ENCODE measurements around the gene EYA3.

EYA3 gene

GRCh38 chr1:28104866-28105467 lies 16.6 kb upstream of the EYA3 start:
- no peak for TF ChIP-seq EZH2phosphoT487 (IDR thresholded peaks at IDR 0.05; ENCODE audit: borderline replicate concordance, low read length)
- no peak for TF ChIP-seq CTCF (IDR thresholded peaks at IDR 0.05; ENCODE audit: low read depth, low read length, poor library complexity, severe bottlenecking)
- Histone ChIP-seq H3K4me2 (ENCODE audit: low read length) (peak overlapping the region; percentile 33), H3K9me2 (replicated peaks; ENCODE audit: control insufficient read depth, low read length) (no peaks in the 10 kb centered on the region), H3K36me3 (ENCODE audit: control insufficient read depth, low read length) (no peaks in the 10 kb centered on the region), H3K27ac (ENCODE audit: low read depth, low read length) (no peak overlapping the region), H3K4me1 (ENCODE audit: control insufficient read depth, low read length) (peaks cover 10% of the 10 kb centered on the region), H3K27me3 (ENCODE audit: control insufficient read depth, low read length) (no peaks in the 10 kb centered on the region), H4K20me1 (ENCODE audit: control insufficient read depth, insufficient read depth, low read depth, low read length) (no peaks in the 10 kb centered on the region), H3K4me3 (ENCODE audit: low read length) (no peak overlapping the region; the same call in 1 of the 2 replicates), H3K79me2 (ENCODE audit: control insufficient read depth, low read length) (no peaks in the 10 kb centered on the region), H3F3A (ENCODE audit: control insufficient read depth, insufficient read depth) (no peaks in the 10 kb centered on the region), H3K9me3 (ENCODE audit: control insufficient read depth, insufficient read depth, low read length) (no peaks in the 10 kb centered on the region)

- Histone ChIP-seq H3K4me1 (ENCODE audit: control insufficient read depth, low read length) (peaks cover 10% of the 10 kb centered on the region), H3K9me2 (replicated peaks; ENCODE audit: control insufficient read depth, low read length) (no peaks in the 10 kb centered on the region), H4K20me1 (ENCODE audit: control insufficient read depth, insufficient read depth, low read depth, low read length) (no peaks in the 10 kb centered on the region), H3K27ac (ENCODE audit: low read depth, low read length) (no peak overlapping the region), H3K4me2 (ENCODE audit: low read length) (no peak overlapping the region), H3K36me3 (ENCODE audit: control insufficient read depth, low read length) (no peaks in the 10 kb centered on the region), H3F3A (ENCODE audit: control insufficient read depth, insufficient read depth) (no peaks in the 10 kb centered on the region), H3K79me2 (ENCODE audit: control insufficient read depth, low read length) (no peaks in the 10 kb centered on the region), H3K9me3 (ENCODE audit: control insufficient read depth, insufficient read depth, low read length) (no peaks in the 10 kb centered on the region), H3K4me3 (ENCODE audit: low read length) (no peak overlapping the region), H3K27me3 (ENCODE audit: control insufficient read depth, low read length) (no peaks in the 10 kb centered on the region)
- TF ChIP-seq EZH2phosphoT487 (IDR thresholded peaks at IDR 0.05; ENCODE audit: borderline replicate concordance, low read length) (no peak), CTCF (IDR thresholded peaks at IDR 0.05; ENCODE audit: low read depth, low read length, poor library complexity, severe bottlenecking) (no peak)
These were observed 13.8 kb upstream of the EYA3 start for GRCh38 chr1:28102189-28102588.

GRCh38 chr1:28099050-28099769 lies 10.8 kb upstream of the EYA3 start:
- H3K79me2 ChIP-seq (ENCODE audit: control insufficient read depth, low read length) = no peaks in the 10 kb centered on the region
- no peak overlapping the region for H3K4me2 ChIP-seq (ENCODE audit: low read length)
- no peak overlapping the region for H3K27ac ChIP-seq (ENCODE audit: low read depth, low read length)
- H3K36me3 ChIP-seq (ENCODE audit: control insufficient read depth, low read length) = no peaks in the 10 kb centered on the region
- no peaks in the 10 kb centered on the region for H3K4me1 ChIP-seq (ENCODE audit: control insufficient read depth, low read length)
- TF ChIP-seq CTCF (IDR thresholded peaks at IDR 0.05; ENCODE audit: low read depth, low read length, poor library complexity, severe bottlenecking) (no peak), EZH2phosphoT487 (IDR thresholded peaks at IDR 0.05; ENCODE audit: borderline replicate concordance, low read length) (no peak)
- H3K4me3 ChIP-seq (ENCODE audit: low read length) = no peak overlapping the region
- H3K9me2 ChIP-seq (replicated peaks; ENCODE audit: control insufficient read depth, low read length) = no peaks in the 10 kb centered on the region
- H3K9me3 ChIP-seq (ENCODE audit: control insufficient read depth, insufficient read depth, low read length) = no peaks in the 10 kb centered on the region
- H4K20me1 ChIP-seq (ENCODE audit: control insufficient read depth, insufficient read depth, low read depth, low read length) = no peaks in the 10 kb centered on the region
- no peaks in the 10 kb centered on the region for H3F3A ChIP-seq (ENCODE audit: control insufficient read depth, insufficient read depth)
- H3K27me3 ChIP-seq (ENCODE audit: control insufficient read depth, low read length) = no peaks in the 10 kb centered on the region

Measured in DOHH2 (cell line).